K562 (cell line): ENCODE results near the gene LEMD1. TPM values are rescaled to one million over a fixed set of nuclear protein-coding genes. Genes with fewer than 3 reads are reported as not detected.

Experiments
- LARP7 ChIP-seq: fragments of 450-650 bp; IDR thresholded peaks from 2 replicates; pipeline ENCODE4 v1.6.1; 2016
- PTRF ChIP-seq: fragments of 450-650 bp; IDR thresholded peaks from 2 replicates; pipeline ENCODE4 v1.6.1; 2016; ENCODE audit warnings: mild to moderate bottlenecking, missing genetic modification characterization, missing compliant biosample characterization
- SRSF7 ChIP-seq: fragments of 200-400 bp; formaldehyde crosslinking; optimal IDR thresholded peaks from 2 replicates; pipeline ENCODE3; 2017; ENCODE audit warnings: mild to moderate bottlenecking, low read depth, low read length
- polyA plus RNA-seq, 8 experiments: library from polyadenylated mRNA; depleted of rRNA in 4 of 8; stranded (reverse) in 5 of 8; unstranded in 3 of 8; fragments of >200 nt; fragmentation: Nextera tagmentation in 2 of 8; fragmentation: Illumina TruSeq in 1 of 8; extraction: Ambion mirVana in 2 of 8; extraction: Trizol in 1 of 8; gene quantifications; 2 replicates each; pipeline versions ENCODE4 v1.2.1 to v1.2.3, GENCODE V29; 2011 to 2014; ENCODE audit warnings: inconsistent platforms in 1 of 8, missing spikeins in 1 of 8
- total RNA-seq, 7 experiments: library from RNA; depleted of rRNA in 6 of 7; stranded (reverse); fragments of >200 nt in 6 of 7; fragmentation: Illumina TruSeq in 2 of 7; extraction: Trizol in 2 of 7; gene quantifications; 2 replicates each; pipeline versions ENCODE4 v1.2.1 to v1.2.3, GENCODE V29; 2011 to 2021; ENCODE audit warnings: low replicate concordance in 1 of 7
- TF ChIP-seq, protein P1 (sequence below): fragments of 450-650 bp; IDR thresholded peaks from 2 replicates; pipeline ENCODE4 v1.7.1; 2018; ENCODE audit warnings: mild to moderate bottlenecking, low read depth; ENCODE audit not compliant: partially characterized antibody
- TF ChIP-seq, protein P2 (sequence below): sonication (generic); formaldehyde crosslinking; IDR thresholded peaks from 2 replicates; pipeline ENCODE4 v1.8.1; 2022; ENCODE audit warnings: missing genetic modification reagents
- TF ChIP-seq, protein P3 (sequence below): fragments of 450-650 bp; formaldehyde crosslinking; IDR thresholded peaks from 2 replicates; pipeline ENCODE4 v1.4.0; 2022; ENCODE audit warnings: mild to moderate bottlenecking, moderate library complexity

Gene LEMD1
- total and polyA plus RNA-seq, 9 of the 15 experiments (the other 6 are each of a cell fraction or from before 2014, with no cell fraction given), result 0.11 to 2.4 (median 0.57) TPM; not detected in 1

DNA sequence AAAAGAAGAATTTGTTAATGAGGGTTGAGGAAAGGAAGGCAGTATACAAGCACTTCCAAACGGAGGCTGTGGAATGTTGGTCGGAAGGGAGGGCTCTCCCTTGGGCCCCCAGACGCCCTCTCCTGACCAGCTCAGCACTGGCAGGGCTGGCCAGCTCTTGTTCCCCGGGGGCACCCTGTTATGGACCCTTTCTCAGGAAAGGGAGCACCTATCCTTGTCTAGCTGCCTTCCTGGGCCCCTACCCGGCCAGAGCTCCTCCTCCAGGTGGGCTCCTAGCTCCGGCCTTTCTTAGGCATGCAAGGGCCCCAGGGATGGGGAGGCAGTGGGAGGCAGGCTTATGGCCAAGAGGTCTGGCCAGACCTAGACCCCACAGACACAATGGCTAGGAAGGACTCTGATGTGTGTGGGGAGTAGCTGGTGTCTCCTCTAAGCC is 33.1 kb upstream of the LEMD1 start (continued):
- TF ChIP-seq, protein P1, sequence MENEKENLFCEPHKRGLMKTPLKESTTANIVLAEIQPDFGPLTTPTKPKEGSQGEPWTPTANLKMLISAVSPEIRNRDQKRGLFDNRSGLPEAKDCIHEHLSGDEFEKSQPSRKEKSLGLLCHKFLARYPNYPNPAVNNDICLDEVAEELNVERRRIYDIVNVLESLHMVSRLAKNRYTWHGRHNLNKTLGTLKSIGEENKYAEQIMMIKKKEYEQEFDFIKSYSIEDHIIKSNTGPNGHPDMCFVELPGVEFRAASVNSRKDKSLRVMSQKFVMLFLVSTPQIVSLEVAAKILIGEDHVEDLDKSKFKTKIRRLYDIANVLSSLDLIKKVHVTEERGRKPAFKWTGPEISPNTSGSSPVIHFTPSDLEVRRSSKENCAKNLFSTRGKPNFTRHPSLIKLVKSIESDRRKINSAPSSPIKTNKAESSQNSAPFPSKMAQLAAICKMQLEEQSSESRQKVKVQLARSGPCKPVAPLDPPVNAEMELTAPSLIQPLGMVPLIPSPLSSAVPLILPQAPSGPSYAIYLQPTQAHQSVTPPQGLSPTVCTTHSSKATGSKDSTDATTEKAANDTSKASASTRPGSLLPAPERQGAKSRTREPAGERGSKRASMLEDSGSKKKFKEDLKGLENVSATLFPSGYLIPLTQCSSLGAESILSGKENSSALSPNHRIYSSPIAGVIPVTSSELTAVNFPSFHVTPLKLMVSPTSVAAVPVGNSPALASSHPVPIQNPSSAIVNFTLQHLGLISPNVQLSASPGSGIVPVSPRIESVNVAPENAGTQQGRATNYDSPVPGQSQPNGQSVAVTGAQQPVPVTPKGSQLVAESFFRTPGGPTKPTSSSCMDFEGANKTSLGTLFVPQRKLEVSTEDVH, result no peak
- TF ChIP-seq, protein P2, sequence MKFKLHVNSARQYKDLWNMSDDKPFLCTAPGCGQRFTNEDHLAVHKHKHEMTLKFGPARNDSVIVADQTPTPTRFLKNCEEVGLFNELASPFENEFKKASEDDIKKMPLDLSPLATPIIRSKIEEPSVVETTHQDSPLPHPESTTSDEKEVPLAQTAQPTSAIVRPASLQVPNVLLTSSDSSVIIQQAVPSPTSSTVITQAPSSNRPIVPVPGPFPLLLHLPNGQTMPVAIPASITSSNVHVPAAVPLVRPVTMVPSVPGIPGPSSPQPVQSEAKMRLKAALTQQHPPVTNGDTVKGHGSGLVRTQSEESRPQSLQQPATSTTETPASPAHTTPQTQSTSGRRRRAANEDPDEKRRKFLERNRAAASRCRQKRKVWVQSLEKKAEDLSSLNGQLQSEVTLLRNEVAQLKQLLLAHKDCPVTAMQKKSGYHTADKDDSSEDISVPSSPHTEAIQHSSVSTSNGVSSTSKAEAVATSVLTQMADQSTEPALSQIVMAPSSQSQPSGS (CRISPR knock-in tag), result no peak
- no peak for TF ChIP-seq PTRF (tag)
- no peak for TF ChIP-seq SRSF7
- TF ChIP-seq, protein P3, sequence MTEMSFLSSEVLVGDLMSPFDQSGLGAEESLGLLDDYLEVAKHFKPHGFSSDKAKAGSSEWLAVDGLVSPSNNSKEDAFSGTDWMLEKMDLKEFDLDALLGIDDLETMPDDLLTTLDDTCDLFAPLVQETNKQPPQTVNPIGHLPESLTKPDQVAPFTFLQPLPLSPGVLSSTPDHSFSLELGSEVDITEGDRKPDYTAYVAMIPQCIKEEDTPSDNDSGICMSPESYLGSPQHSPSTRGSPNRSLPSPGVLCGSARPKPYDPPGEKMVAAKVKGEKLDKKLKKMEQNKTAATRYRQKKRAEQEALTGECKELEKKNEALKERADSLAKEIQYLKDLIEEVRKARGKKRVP, result no peak
- TF ChIP-seq LARP7, result no peak
- TF ChIP-seq, all 486 proteins: peak for 0
